PC-3 (cell line): ENCODE results near the gene PSEN2.

Experiments used
- CTCF ChIP-seq: fragments of 300-600 bp; sonication (generic); conservative IDR thresholded peaks from 2 replicates; pipeline ENCODE4 v1.5.1; 2017; ENCODE audit warnings: antibody characterized with exemption, low read depth, mild to moderate bottlenecking, low read length
- EZH2 ChIP-seq: fragments of 300-600 bp; sonication (generic); IDR thresholded peaks from one replicate; pipeline ENCODE4 v1.6.1; 2017; ENCODE audit warnings: antibody characterized with exemption, mild to moderate bottlenecking, low read length; ENCODE audit not compliant: unreplicated experiment
- EZH2phosphoT487 ChIP-seq: fragments of 300-600 bp; sonication (generic); IDR thresholded peaks from 2 replicates; pipeline ENCODE4 v1.6.1; 2018; ENCODE audit warnings: mild to moderate bottlenecking, antibody characterized with exemption, low read length, borderline replicate concordance

GRCh38 chr1:226934483-226935237 is 64.2 kb downstream of the PSEN2 start:
- no peak for TF ChIP-seq CTCF
- TF ChIP-seq EZH2: no peak
- no peak for TF ChIP-seq EZH2phosphoT487
